Trophoblast cell (in vitro differentiated cells and primary cell): ENCODE measurements around the gene VEPH1.

Experiments used
- DNase-seq, 2 donors: peaks; one replicate each; pipeline ENCODE4 v3.0.0-alpha.2; 2016
- H2AFZ ChIP-seq: 2 replicates; pipeline ENCODE4 v1.6.1; 2013; ENCODE audit warnings: low read length, moderate library complexity, mild to moderate bottlenecking; ENCODE audit not compliant: insufficient read depth, poor library complexity
- H2AK5ac ChIP-seq: 2 replicates; pipeline ENCODE4 v1.6.1; 2013; ENCODE audit warnings: mild to moderate bottlenecking, low read length
- H2BK120ac ChIP-seq: 2 replicates; pipeline ENCODE4 v1.6.1; 2013; ENCODE audit warnings: low read length, mild to moderate bottlenecking, moderate library complexity; ENCODE audit not compliant: insufficient read depth, poor library complexity
- H2BK12ac ChIP-seq: 2 replicates; pipeline ENCODE4 v1.6.1; 2013; ENCODE audit warnings: mild to moderate bottlenecking, low read length, moderate library complexity
- H2BK5ac ChIP-seq: 2 replicates; pipeline ENCODE4 v1.6.1; 2013; ENCODE audit warnings: low read length, low read depth, moderate library complexity, mild to moderate bottlenecking; ENCODE audit not compliant: poor library complexity
- H3K14ac ChIP-seq: 2 replicates; pipeline ENCODE4 v1.6.1; 2013; ENCODE audit warnings: mild to moderate bottlenecking, low read length
- H3K18ac ChIP-seq: 2 replicates; pipeline ENCODE4 v1.6.1; 2013; ENCODE audit warnings: mild to moderate bottlenecking, low read length
- H3K23ac ChIP-seq: 2 replicates; pipeline ENCODE4 v1.6.1; 2013; ENCODE audit warnings: low read length
- H3K27ac ChIP-seq: 2 replicates; pipeline ENCODE4 v1.5.1; 2013; ENCODE audit warnings: low read depth, mild to moderate bottlenecking, inconsistent platforms, low read length, moderate library complexity
- H3K27me3 ChIP-seq: 2 replicates; pipeline ENCODE4 v1.6.1; 2013; ENCODE audit warnings: inconsistent platforms, mild to moderate bottlenecking, low read length, moderate library complexity; ENCODE audit not compliant: insufficient read depth
- H3K36me3 ChIP-seq, 2 experiments: 1 replicate in 1 of 2; 2 replicates in 1 of 2; pipeline ENCODE4 v1.6.1; 2013; ENCODE audit warnings: low read length in 2 of 2, mild to moderate bottlenecking in 2 of 2, moderate library complexity in 1 of 2; ENCODE audit not compliant: insufficient read depth in 2 of 2, control insufficient read depth in 1 of 2
- H3K4ac ChIP-seq: 2 replicates; pipeline ENCODE4 v1.6.1; 2013; ENCODE audit warnings: low read depth, mild to moderate bottlenecking, low read length, moderate library complexity
- H3K4me1 ChIP-seq, 2 experiments: 1 replicate in 1 of 2; 2 replicates in 1 of 2; pipeline ENCODE4 v1.6.1; 2013; ENCODE audit warnings: low read length in 2 of 2, mild to moderate bottlenecking in 2 of 2, moderate library complexity in 1 of 2; ENCODE audit not compliant: insufficient read depth in 2 of 2, control insufficient read depth in 1 of 2
- H3K4me2 ChIP-seq: 2 replicates; pipeline ENCODE4 v1.6.1; 2013; ENCODE audit warnings: inconsistent platforms, mild to moderate bottlenecking, low read length, moderate library complexity
- H3K4me3 ChIP-seq: 2 replicates; pipeline ENCODE4 v1.5.1; 2013; ENCODE audit warnings: mild to moderate bottlenecking, low read depth, low read length, inconsistent platforms
- H3K79me1 ChIP-seq: one replicate; pipeline ENCODE4 v1.6.1; 2013; ENCODE audit warnings: low read length
- H3K79me2 ChIP-seq: 2 replicates; pipeline ENCODE4 v1.6.1; 2013; ENCODE audit warnings: low read length, mild to moderate bottlenecking; ENCODE audit not compliant: control insufficient read depth, insufficient read depth, poor library complexity
- H3K9ac ChIP-seq: 2 replicates; pipeline ENCODE4 v1.6.1; 2013; ENCODE audit warnings: mild to moderate bottlenecking, low read length
- H3K9me3 ChIP-seq: 2 replicates; pipeline ENCODE4 v1.6.1; 2013; ENCODE audit warnings: low read depth, mild to moderate bottlenecking, control low read depth, inconsistent platforms, low read length; ENCODE audit not compliant: insufficient read depth
- H4K12ac ChIP-seq: 2 replicates; pipeline ENCODE4 v1.6.1; 2013; ENCODE audit warnings: low read depth, mild to moderate bottlenecking, low read length, moderate library complexity
- H4K8ac ChIP-seq: 2 replicates; pipeline ENCODE4 v1.6.1; 2013; ENCODE audit warnings: low read depth, mild to moderate bottlenecking, low read length, moderate library complexity
- H4K91ac ChIP-seq: one replicate; pipeline ENCODE4 v1.6.1; 2013; ENCODE audit warnings: low read depth, mild to moderate bottlenecking, low read length, moderate library complexity
- WGBS: extraction: QIAGEN DNeasy Blood & Tissue Kit; methylation state at CpG from one replicate; pipeline ENCODE4 v1.1.7; 2013; ENCODE audit warnings: missing lambda C conversion rate; ENCODE audit not compliant: insufficient read length, insufficient coverage; ENCODE audit errors: extremely low coverage; 5-methylcytosine and 5-hydroxymethylcytosine counted together

The VEPH1 gene

DNA sequence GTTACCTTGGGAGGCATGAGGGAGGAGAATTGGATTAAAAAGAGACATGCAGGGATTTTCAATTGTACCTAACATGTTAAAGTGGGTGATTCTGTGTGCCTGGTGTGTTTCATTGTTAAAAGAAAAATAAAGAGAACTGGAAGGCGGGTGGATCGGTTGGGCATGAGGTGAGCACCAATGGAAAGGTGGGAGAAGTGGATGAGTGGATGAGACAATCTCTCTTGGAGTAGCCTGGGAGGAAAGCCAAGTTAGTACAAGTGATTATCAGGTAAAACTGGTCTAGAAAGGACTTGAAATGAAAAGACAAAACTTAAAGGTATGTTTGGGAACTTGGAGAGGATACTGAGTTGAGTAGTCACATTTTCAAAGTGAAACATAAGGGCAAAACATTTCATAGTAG, 12.1 kb downstream of the VEPH1 start:
- no peak overlapping the region for H2BK12ac ChIP-seq
- no peak overlapping the region for H3K14ac ChIP-seq
- H3K79me2 ChIP-seq: no peaks in the 10 kb centered on the region
- no peak overlapping the region for H4K91ac ChIP-seq
- H2BK5ac ChIP-seq: no peak overlapping the region
- H3K27ac ChIP-seq: no peak overlapping the region
- no peaks in the 10 kb centered on the region for H3K36me3 ChIP-seq
- no peak overlapping the region for H3K4me3 ChIP-seq
- no peak overlapping the region for H4K12ac ChIP-seq
- no peaks in the 10 kb centered on the region for H3K9me3 ChIP-seq
- H3K18ac ChIP-seq: no peak overlapping the region
- no peak overlapping the region for H3K23ac ChIP-seq
- no peak overlapping the region for H3K4me2 ChIP-seq
- DNase-seq: no peak
- WGBS: no CpG with 5 or more reads among the region's 2 CpGs
- no peaks in the 10 kb centered on the region for H3K79me1 ChIP-seq
- no peak overlapping the region for H2AFZ ChIP-seq
- H4K8ac ChIP-seq: no peak overlapping the region
- H2AK5ac ChIP-seq: no peak overlapping the region
- H3K4me1 ChIP-seq: peaks cover 0 to 5% of the 10 kb centered on the region in 2 experiments
- H3K9ac ChIP-seq: no peak overlapping the region
- H3K27me3 ChIP-seq: no peaks in the 10 kb centered on the region
- H2BK120ac ChIP-seq: no peak overlapping the region
- no peak overlapping the region for H3K4ac ChIP-seq

- H4K8ac ChIP-seq: no peak overlapping the region
- no peaks in the 10 kb centered on the region for H3K79me1 ChIP-seq
- H2AK5ac ChIP-seq: no peak overlapping the region
- H4K12ac ChIP-seq: no peak overlapping the region
- H3K4me2 ChIP-seq: no peak overlapping the region
- no peak overlapping the region for H2AFZ ChIP-seq
- no peaks in the 10 kb centered on the region for H3K79me2 ChIP-seq
- H3K23ac ChIP-seq: no peak overlapping the region
- no peak overlapping the region for H3K14ac ChIP-seq
- H2BK5ac ChIP-seq: no peak overlapping the region
- DNase-seq: no peak
- H3K18ac ChIP-seq: no peak overlapping the region
- H2BK12ac ChIP-seq: no peak overlapping the region
- no peaks in the 10 kb centered on the region for H3K27me3 ChIP-seq
- no peak overlapping the region for H3K27ac ChIP-seq
- H3K9me3 ChIP-seq: no peaks in the 10 kb centered on the region
- no peak overlapping the region for H3K9ac ChIP-seq
- no peak overlapping the region for H4K91ac ChIP-seq
- peaks cover 0 to 4% of the 10 kb centered on the region in 2 experiments for H3K4me1 ChIP-seq
- no peak overlapping the region for H2BK120ac ChIP-seq
- H3K4me3 ChIP-seq: no peak overlapping the region
- H3K4ac ChIP-seq: no peak overlapping the region
- H3K36me3 ChIP-seq: no peaks in the 10 kb centered on the region
Observed at GRCh38 chr3:157488144-157488543, 15.1 kb downstream of the VEPH1 start.

- no peak overlapping the region for H3K14ac ChIP-seq
- H3K4me2 ChIP-seq: no peak overlapping the region
- H3K4ac ChIP-seq: no peak overlapping the region
- H2BK120ac ChIP-seq: no peak overlapping the region
- H3K36me3 ChIP-seq: no peaks in the 10 kb centered on the region
- no peak overlapping the region for H4K91ac ChIP-seq
- H3K27me3 ChIP-seq: no peaks in the 10 kb centered on the region
- H3K9ac ChIP-seq: no peak overlapping the region
- DNase-seq: peak in 1 of 2 donors; percentile 22
- no peak overlapping the region for H2BK5ac ChIP-seq
- no peak overlapping the region for H4K8ac ChIP-seq
- H4K12ac ChIP-seq: no peak overlapping the region
- H3K27ac ChIP-seq: no peak overlapping the region
- no peak overlapping the region for H2AK5ac ChIP-seq
- no peak overlapping the region for H2AFZ ChIP-seq
- WGBS: no CpG with 5 or more reads among the region's 1 CpG
- no peak overlapping the region for H3K18ac ChIP-seq
- no peak overlapping the region for H3K4me3 ChIP-seq
- H3K79me1 ChIP-seq: no peaks in the 10 kb centered on the region
- H3K4me1 ChIP-seq: no peaks in the 10 kb centered on the region
- no peak overlapping the region for H2BK12ac ChIP-seq
- H3K79me2 ChIP-seq: no peaks in the 10 kb centered on the region
- no peak overlapping the region for H3K23ac ChIP-seq
- H3K9me3 ChIP-seq: no peaks in the 10 kb centered on the region
Observed at GRCh38 chr3:157487339-157487738, 15.9 kb downstream of the VEPH1 start.

DNA sequence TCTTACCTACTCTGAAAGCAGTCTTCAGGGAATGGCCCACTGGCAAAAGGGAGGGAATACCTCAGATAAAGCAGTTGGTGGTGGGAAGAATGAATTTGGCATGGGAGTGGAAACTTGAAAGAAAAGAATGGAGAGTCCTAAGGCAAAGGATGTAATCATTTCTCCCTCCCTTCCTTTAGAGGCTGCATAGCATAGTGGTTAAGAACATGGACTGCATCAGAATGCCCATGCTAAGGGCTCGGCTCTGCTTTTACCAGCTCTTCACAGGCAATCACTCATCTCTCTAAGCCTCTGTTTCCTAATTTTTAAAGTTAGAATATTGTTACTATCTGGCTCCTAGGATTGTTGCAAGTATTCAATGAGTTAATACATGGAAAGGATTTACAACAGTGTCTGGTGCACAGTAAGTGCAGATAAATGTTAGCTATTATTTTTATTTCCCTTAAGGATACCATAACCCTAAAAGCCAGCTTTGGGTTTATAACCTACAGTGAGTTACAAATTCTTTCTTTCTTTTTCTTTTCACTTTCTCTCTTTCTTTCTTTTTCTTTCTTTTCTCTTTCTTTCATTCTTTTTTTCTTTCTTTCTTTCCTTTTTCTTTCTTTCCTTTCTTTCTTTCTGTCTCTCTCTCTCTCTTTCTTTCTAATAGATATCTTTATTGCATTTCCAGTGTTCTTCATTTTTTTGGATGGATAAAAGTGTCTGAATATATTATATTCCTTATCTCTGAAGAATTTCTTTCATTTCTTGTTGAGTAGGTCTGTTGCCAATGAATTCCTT, 23.6 kb downstream of the VEPH1 start:
- H3K4me3 ChIP-seq: no peak overlapping the region
- DNase-seq: no peak
- no CpG with 5 or more reads among the region's 1 CpG for WGBS

More for the DNA sequence above, 23.6 kb downstream of the VEPH1 start:
- Histone ChIP-seq H2BK120ac (no peak overlapping the region), H3K27ac (no peak overlapping the region), H3K4ac (no peak overlapping the region), H3K4me2 (no peak overlapping the region), H3K4me1 (peaks cover 0 to 2% of the 10 kb centered on the region in 2 experiments), H3K79me2 (no peaks in the 10 kb centered on the region), H2AK5ac (no peak overlapping the region), H2BK5ac (no peak overlapping the region), H4K8ac (no peak overlapping the region), H2BK12ac (no peak overlapping the region), H3K18ac (no peak overlapping the region), H3K14ac (no peak overlapping the region), H3K23ac (no peak overlapping the region), H4K12ac (no peak overlapping the region), H3K9me3 (no peaks in the 10 kb centered on the region), H3K9ac (no peak overlapping the region), H3K27me3 (no peaks in the 10 kb centered on the region), H3K79me1 (no peaks in the 10 kb centered on the region), H4K91ac (no peak overlapping the region), H2AFZ (no peak overlapping the region), H3K36me3 (no peaks in the 10 kb centered on the region)
